HUES64 (cell line): Measurements from ENCODE around the gene PGS1.
A peak's percentile ranks its signal among the peaks of the same experiment; 100 is the strongest.

Experiments
- H3K27ac ChIP-seq: 2 replicates; pipeline ENCODE4 v1.7.0; 2013; ENCODE audit warnings: low read depth, low read length, inconsistent platforms
- H3K27me3 ChIP-seq: 2 replicates; pipeline ENCODE4 v1.6.1; 2013; ENCODE audit warnings: mild to moderate bottlenecking, low read length; ENCODE audit not compliant: insufficient read depth
- H3K36me3 ChIP-seq: 2 replicates; pipeline ENCODE4 v1.6.1; 2013; ENCODE audit warnings: mild to moderate bottlenecking, low read length; ENCODE audit not compliant: insufficient read depth
- H3K4me1 ChIP-seq: 2 replicates; pipeline ENCODE4 v1.6.1; 2013; ENCODE audit warnings: mild to moderate bottlenecking, low read length, moderate library complexity; ENCODE audit not compliant: insufficient read depth
- H3K4me3 ChIP-seq: 2 replicates; pipeline ENCODE4 v1.5.1; 2013; ENCODE audit warnings: mild to moderate bottlenecking, low read length, moderate library complexity
- H3K9ac ChIP-seq: 2 replicates; pipeline ENCODE4 v1.6.1; 2013; ENCODE audit warnings: mild to moderate bottlenecking, low read depth, low read length
- H3K9me3 ChIP-seq: 2 replicates; pipeline ENCODE4 v1.6.1; 2013; ENCODE audit warnings: low read depth, low read length; ENCODE audit not compliant: insufficient read depth
- WGBS: fragments of 150-250, 120-280 bp; methylation state at CpG from one replicate; pipeline ENCODE4 v1.1.7; 2013; ENCODE audit warnings: missing lambda C conversion rate; 5-methylcytosine and 5-hydroxymethylcytosine counted together

Gene PGS1

DNA sequence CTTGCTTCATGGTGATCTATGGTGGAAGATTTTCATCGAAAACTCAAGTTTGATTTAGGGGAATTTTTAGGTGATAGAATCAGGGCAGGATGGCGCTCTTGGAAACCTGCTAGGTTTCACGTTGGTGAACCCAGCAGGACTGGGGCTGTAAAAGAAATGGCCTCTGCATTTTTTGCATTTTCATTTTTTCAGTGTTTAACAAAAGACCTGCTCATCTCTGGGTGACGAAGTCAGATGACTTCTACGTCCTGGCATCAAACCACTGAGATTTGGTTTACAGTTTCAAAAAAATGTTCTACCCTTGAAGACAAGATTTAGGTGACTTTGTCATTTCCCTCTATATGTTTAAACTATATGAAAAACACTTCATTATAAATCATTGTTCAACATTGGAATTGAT, 1.9 kb downstream of the PGS1 start:
- H3K9me3 ChIP-seq = no peaks in the 10 kb centered on the region
- no peaks in the 10 kb centered on the region for H3K27me3 ChIP-seq
- 88% methylated on average over 5 of the region's 5 CpGs for WGBS
- H3K36me3 ChIP-seq = peaks cover 8% of the 10 kb centered on the region; the same call in 1 of the 2 replicates
- no peak overlapping the region for H3K4me3 ChIP-seq
- no peak overlapping the region for H3K27ac ChIP-seq
- peaks cover 39% of the 10 kb centered on the region for H3K4me1 ChIP-seq
- no peak overlapping the region for H3K9ac ChIP-seq

DNA sequence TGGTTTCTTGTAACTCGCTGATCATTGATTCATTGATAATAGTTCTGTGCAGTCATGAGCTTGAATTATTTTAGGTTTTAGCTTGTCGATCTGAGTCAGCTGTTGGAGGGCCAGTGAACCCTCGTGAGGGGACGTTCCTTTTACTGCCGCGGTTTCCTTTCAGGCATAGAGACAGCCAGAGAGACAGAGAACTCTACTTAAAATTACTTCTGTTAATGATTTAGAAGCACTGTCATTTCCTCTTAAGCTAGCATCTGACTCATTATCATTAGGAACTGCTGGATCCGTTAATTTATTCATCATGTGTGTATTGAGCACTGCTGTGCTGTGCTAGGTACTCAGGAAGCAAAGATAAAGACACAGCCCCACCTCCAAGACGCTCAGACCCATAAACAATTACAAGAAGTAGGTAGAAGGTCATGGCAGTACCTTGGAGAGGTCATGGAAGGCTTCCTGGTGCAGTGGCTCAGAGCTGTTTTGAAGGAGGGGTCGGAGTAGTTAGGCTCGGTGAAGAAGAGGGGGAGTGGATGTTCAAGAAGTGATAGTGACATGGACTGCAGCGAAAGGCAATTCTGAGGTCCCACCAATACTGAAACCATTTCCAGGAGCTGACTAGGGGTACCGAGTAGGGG, 3.3 kb downstream of the PGS1 start:
- peaks cover 42% of the 10 kb centered on the region for H3K4me1 ChIP-seq
- H3K4me3 ChIP-seq = peak overlapping the region; percentile 25; the same call in 1 of the 2 replicates
- WGBS = 42% methylated on average over 10 of the region's 12 CpGs
- 0 out of 2 replicates have a peak overlapping the region, but pooled peaks have one; percentile 3 for H3K9ac ChIP-seq
- peak overlapping the region; percentile 52; the same call in 1 of the 2 replicates for H3K27ac ChIP-seq
- H3K9me3 ChIP-seq = no peaks in the 10 kb centered on the region
- H3K27me3 ChIP-seq = no peaks in the 10 kb centered on the region
- peaks cover 8% of the 10 kb centered on the region; the same call in 1 of the 2 replicates for H3K36me3 ChIP-seq

DNA sequence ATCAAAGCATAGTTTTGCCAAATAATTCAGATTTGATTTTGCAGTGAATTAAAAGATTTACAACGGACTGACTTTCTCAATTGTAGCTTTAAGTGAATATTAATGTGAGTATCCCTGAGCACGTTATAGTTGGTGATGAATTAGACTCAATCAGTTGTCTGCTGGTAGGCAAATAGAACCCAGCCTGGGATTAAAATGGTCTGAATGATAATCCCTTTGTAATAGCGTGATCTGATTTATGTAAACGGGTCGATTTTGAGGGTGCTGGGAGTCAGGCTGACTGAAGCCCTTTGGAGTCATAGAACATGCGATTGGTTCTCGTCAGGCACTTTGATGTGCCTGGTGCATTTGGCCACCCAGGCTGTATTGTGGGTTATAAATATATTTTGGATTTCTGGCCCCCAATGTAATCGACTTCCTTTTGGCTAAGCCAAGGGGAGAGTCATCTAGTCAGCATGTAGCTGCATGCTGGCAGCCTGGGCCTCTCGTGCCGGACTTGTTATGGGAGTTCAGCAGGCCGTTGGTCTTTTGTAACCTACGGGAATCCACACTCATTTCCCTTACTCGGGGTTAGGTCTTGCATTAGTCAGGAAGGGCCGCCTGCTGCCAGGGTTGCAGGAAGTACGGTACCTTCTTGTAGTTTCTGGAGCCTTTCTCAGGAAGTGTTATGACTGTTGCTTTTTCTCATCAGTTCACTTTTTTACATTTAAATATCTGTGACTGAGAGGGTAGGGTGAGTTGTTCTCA, 5.4 kb downstream of the PGS1 start:
- H3K36me3 ChIP-seq = peaks cover 8% of the 10 kb centered on the region; the same call in 1 of the 2 replicates
- peak overlapping the region; percentile 29; the same call in 1 of the 2 replicates for H3K27ac ChIP-seq
- WGBS = 74% methylated on average over 15 of the region's 15 CpGs
- H3K4me3 ChIP-seq = no peak overlapping the region
- no peaks in the 10 kb centered on the region for H3K9me3 ChIP-seq
- H3K4me1 ChIP-seq = peaks cover 51% of the 10 kb centered on the region
- no peaks in the 10 kb centered on the region for H3K27me3 ChIP-seq
- H3K9ac ChIP-seq = no peak overlapping the region

DNA sequence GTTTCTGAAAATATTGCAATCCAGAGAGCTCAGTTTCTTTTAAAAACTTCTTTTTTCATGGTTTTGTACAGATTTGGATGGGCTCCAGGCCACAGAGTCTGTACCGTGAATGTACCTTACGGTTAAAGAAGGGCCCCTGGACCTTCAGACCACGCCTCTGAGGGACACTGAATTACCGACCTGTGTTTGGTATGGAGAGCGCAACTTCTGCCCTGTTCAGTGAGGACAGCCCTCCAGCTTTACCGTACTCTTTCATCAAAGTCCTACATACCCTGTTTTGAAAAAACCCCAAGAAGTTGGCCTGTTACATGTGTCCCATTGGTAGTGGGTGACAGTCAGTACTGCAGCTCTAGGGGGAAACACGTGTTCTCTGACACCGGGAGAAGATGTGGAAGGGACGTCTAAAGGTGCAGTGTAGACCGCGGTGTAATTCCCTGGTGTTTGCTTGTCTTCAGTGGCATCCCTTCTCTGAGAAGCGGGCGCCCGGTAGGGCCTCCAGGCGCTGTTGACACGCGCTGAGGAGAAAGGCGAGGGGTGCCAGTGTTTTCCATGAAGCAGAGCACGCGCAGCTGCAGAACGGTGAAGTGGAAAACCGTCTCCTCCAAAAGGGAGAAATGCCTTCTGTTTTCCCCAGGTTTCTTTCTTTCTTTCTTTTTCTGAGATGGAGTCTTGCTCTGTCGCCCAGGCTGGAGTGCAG, 6.2 kb downstream of the PGS1 start:
- no peaks in the 10 kb centered on the region for H3K9me3 ChIP-seq
- H3K27ac ChIP-seq = peak overlapping the region; percentile 29; the same call in 1 of the 2 replicates
- H3K4me3 ChIP-seq = no peak overlapping the region
- WGBS = 94% methylated on average over 23 of the region's 23 CpGs
- peaks cover 8% of the 10 kb centered on the region; the same call in 1 of the 2 replicates for H3K36me3 ChIP-seq
- peaks cover 52% of the 10 kb centered on the region for H3K4me1 ChIP-seq
- no peak overlapping the region for H3K9ac ChIP-seq
- H3K27me3 ChIP-seq = no peaks in the 10 kb centered on the region

DNA sequence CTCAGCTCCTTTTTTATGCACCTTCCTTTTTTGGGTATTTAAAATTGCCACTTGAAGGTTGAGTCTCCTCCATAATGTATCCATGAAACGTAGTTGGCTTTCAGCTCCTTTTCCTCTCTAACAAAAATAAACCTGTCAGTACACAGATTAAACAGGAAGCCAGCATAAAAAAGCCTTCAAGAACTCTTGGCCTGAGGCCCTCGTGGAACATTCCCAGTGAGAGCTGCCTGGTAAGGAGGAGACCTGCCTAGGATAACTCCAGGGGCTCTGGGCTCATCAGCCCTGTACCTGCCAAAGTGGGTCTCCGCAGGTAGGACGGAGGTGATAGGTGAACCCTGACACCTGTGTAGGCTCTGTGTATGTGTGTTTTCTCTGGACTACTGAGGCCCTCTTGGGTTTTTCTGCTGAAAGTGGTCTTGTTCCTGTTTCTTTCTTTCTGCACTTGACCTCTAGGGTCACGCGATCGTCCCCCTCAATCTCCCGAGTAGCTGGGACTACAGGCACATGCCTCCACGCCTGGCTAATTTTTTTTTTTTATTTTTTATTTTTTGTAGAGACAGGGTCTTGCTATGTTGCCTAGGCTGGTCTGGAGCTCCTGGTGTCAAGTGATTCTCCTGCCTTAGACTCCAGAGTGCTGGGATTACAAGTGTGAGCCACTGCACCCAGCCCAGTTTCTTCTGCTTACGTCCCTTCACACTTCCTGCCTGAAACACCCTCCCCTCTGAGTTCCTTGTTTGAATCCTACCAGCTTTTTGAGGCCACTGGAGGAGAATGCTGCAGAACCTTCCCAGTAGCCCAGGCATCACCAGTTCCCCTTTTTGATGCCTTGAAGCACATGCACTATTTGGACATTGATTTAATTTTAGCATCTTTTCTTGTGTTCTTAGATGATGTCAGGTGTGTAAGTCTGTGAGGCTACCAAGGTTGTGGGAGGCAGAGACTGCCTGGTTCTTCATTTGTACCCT, 9.8 kb downstream of the PGS1 start:
- Histone ChIP-seq H3K9me3 (no peaks in the 10 kb centered on the region), H3K27me3 (no peaks in the 10 kb centered on the region), H3K27ac (no peak overlapping the region), H3K4me1 (peaks cover 45% of the 10 kb centered on the region), H3K9ac (no peak overlapping the region), H3K4me3 (no peak overlapping the region), H3K36me3 (peaks cover 8% of the 10 kb centered on the region)
- 93% methylated on average over 10 of the region's 10 CpGs for WGBS

DNA sequence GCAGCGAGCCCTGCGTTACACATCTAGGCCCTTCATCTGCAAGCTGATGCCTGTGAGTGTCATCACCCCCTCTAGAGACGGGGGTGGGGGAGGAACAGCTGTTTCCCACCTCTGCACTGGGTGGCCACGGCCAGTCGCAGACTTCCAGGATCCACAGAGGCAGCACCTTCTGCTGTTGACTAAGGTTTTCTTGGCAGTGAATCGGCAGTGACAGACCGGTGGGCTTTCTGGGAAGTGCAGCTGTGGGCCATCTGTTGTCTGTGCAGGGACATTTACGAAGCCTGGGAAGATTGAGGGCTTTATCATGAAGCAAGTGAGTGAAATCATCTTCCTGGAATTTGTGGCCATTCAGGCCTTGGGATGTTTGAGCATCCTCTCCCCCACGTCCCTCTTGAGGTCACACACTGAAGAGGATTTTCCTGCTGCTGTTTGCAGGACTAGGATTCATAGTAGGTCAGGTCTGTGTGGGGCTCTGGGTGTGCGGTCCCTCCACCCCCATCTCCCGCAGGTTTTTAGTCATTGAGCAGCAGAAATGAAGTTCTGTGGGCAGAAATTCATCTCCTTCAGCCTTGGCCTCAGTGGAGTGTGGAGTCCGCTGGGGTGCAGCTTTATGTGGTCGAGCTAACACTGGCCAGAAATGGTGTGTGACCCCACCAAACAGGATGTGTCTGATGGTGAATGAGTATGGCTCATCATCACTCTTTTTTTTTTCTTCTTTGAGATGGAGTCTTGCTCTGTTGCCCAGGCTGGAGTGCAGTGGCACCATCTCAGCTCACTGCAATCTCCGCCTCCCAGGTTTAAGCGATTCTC, 12.0 kb downstream of the PGS1 start:
- 81% methylated on average over 15 of the region's 15 CpGs for WGBS
- Histone ChIP-seq H3K27ac (0 out of 2 replicates have a peak overlapping the region, but pooled peaks have one; percentile 5), H3K4me3 (no peak overlapping the region), H3K9ac (no peak overlapping the region), H3K9me3 (no peaks in the 10 kb centered on the region), H3K36me3 (peaks cover 20% of the 10 kb centered on the region), H3K27me3 (no peaks in the 10 kb centered on the region), H3K4me1 (peaks cover 34% of the 10 kb centered on the region)

DNA sequence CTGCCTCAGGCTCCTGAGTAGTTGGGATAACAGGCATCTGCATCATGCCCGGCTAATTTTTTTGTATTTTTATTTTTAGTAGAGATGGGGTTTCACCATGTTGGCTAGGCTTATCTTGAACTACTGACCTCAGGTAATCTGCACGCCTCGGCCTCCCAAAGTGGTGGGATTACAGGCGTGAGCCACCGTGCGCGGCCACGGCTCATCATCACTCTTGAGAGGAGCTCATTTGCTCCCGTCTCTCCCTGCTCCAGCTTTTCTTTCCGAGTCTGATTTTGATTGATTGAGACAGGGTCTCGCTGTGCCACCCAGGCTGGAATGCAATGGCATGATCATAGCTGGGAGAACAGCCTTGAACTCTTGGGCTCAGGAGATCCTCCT, 12.6 kb downstream of the PGS1 start:
- H3K4me1 ChIP-seq = peaks cover 28% of the 10 kb centered on the region; the same call in 1 of the 2 replicates
- no peak overlapping the region for H3K27ac ChIP-seq
- no peaks in the 10 kb centered on the region for H3K9me3 ChIP-seq
- 97% methylated on average over 11 of the region's 11 CpGs for WGBS
- no peak overlapping the region for H3K9ac ChIP-seq
- peaks cover 26% of the 10 kb centered on the region for H3K36me3 ChIP-seq
- H3K27me3 ChIP-seq = no peaks in the 10 kb centered on the region
- no peak overlapping the region for H3K4me3 ChIP-seq

DNA sequence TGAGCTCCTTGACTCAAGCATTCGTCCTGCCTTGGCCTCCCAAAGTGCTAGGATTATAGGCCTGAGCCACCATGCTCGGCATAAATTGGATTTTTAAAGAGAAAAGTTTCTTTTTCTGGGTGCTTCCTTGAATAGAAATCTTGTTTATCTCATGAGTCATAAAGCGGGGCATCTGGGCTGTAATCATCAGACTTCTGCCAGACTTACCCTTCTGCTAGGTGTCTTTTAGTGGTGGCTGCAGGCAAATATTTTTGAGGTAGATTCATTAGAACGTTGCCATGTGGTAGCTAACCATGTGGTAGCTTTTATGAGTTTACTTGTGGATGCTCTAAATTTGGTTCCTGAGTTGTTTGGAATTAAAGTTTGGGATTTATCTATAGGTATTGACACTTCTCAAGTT, 13.4 kb downstream of the PGS1 start:
- 85% methylated on average over 4 of the region's 4 CpGs for WGBS

DNA sequence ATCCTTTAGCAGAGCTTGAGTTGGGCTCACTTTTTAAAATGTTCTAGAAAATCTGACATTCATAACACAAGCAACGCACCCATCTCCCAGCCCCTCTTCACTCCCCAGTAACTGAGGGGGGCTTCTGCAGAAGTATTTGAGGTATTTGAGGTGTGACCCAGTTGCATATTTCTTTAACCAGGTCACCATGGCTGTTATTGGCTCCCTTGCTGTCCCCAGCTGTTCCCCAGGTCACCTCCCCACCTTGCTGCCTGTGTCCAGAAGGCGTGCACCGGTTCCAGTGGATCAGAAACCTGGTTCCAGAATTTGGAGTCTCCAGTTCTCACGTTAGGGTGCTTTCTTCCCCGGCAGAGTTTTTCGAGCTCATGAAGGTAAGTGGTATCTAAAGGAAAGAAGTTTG, 13.8 kb downstream of the PGS1 start:
- WGBS = 91% methylated on average over 5 of the region's 6 CpGs
- peak overlapping the region; percentile 55; the same call in 1 of the 2 replicates for H3K27ac ChIP-seq

More for the DNA sequence above, 13.4 kb downstream of the PGS1 start:
- Histone ChIP-seq H3K9me3 (no peaks in the 10 kb centered on the region), H3K4me3 (no peak overlapping the region), H3K4me1 (peaks cover 22% of the 10 kb centered on the region; the same call in 1 of the 2 replicates), H3K27me3 (no peaks in the 10 kb centered on the region), H3K9ac (no peak overlapping the region), H3K36me3 (peaks cover 34% of the 10 kb centered on the region), H3K27ac (peak overlapping the region; percentile 18; the same call in 1 of the 2 replicates)

DNA sequence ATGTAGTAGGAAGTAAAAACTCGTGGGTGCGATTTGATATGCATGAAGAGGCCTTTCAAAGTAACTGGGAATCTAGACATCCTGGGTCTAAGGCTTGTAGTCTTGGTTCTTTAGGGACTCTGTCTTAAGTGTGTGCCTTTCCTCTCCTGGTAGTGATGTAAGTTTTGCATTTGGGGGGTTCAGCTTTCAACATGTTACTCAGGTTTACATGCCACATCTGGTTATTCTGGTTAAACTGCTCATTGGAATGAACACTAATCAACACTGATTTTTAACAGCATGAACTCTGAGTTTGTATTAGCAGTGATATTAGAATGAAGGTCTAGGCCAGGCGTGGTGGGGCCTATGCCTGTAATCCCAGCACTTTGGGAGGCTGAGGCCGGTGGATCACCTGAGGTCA, 15.1 kb downstream of the PGS1 start:
- Histone ChIP-seq H3K9me3 (no peaks in the 10 kb centered on the region), H3K27me3 (no peaks in the 10 kb centered on the region), H3K4me3 (no peak overlapping the region), H3K9ac (no peak overlapping the region), H3K4me1 (peaks cover 16% of the 10 kb centered on the region; the same call in 1 of the 2 replicates), H3K27ac (no peak overlapping the region), H3K36me3 (peaks cover 49% of the 10 kb centered on the region)
- 93% methylated on average over 4 of the region's 4 CpGs for WGBS

More for the DNA sequence above, 13.8 kb downstream of the PGS1 start:
- Histone ChIP-seq H3K4me3 (no peak overlapping the region), H3K27me3 (no peaks in the 10 kb centered on the region), H3K36me3 (peaks cover 38% of the 10 kb centered on the region), H3K9me3 (no peaks in the 10 kb centered on the region), H3K9ac (no peak overlapping the region), H3K4me1 (peaks cover 22% of the 10 kb centered on the region; the same call in 1 of the 2 replicates)
